HepG2 (cell line): ENCODE data around the gene PRDX5. TPM values are rescaled to one million over a fixed set of nuclear protein-coding genes. Genes with fewer than 3 reads are reported as not detected.
A peak's percentile ranks its signal among the peaks of the same experiment; 100 is the strongest.

Experiments
- ATAC-seq: fragments of 200-7000 bp; cut with Tn5 transposase; 3 replicates; pipeline ENCODE4 v1.9.1; 2020; ENCODE audit warnings: mild to moderate bottlenecking, moderate library complexity
- BruUV-seq: library from RNA; stranded (reverse); fragments of 400-500 nt; replicated peaks from 2 replicates; lab custom pipeline; 2021; lab: Mats Ljungman, UMichigan
- CTCF ChIA-PET: fragments of 300-600 bp; formaldehyde crosslinking; extraction: SDS; loops from one replicate; lab custom pipeline; 2021; ENCODE audit warnings: low total read pairs, inconsistent platforms, low intra/inter-chr PET ratio; lab: Yijun Ruan, JAX
- POLR2A ChIA-PET: fragments of 350-600 bp; sonication (Branson Sonifier 250); formaldehyde crosslinking; loops from one replicate; lab custom pipeline; 2020; ENCODE audit warnings: antibody characterized with exemption, inconsistent platforms; lab: Yijun Ruan, JAX
- DNase-seq: peaks from one replicate; pipeline ENCODE4 v3.0.0-alpha.2; 2015; ENCODE audit warnings: low spot score
- FAIRE-seq: peaks from 3 replicates; lab custom pipeline; 2011; peaks lifted over from hg19 to GRCh38; lab: Jason Lieb, UNC
- H2AFZ ChIP-seq: one replicate; pipeline ENCODE4 v1.6.1; 2011; ENCODE audit warnings: low read length, inconsistent platforms
- H3K27ac ChIP-seq: fragments of 300-600 bp; 3 replicates; pipeline ENCODE4 v1.8.0; 2011; ENCODE audit warnings: mixed run types, mild to moderate bottlenecking, mixed read lengths, low read length, inconsistent platforms; ENCODE audit not compliant: insufficient read depth; ENCODE audit errors: extremely low read length
- H3K27me3 ChIP-seq, 2 experiments: fragments of 200-600 bp in 1 of 2; 2 replicates in 1 of 2; 3 replicates in 1 of 2; pipeline versions ENCODE4 v1.6.0 to v1.8.0; 2011; ENCODE audit warnings: low read length in 2 of 2, mild to moderate bottlenecking in 2 of 2, moderate library complexity in 2 of 2, inconsistent platforms in 1 of 2; ENCODE audit not compliant: insufficient read depth in 2 of 2, control insufficient read depth in 1 of 2
- H3K36me3 ChIP-seq, 2 experiments: fragments of 200-600 bp in 1 of 2; replicated peaks in 1 of 2; 2 replicates in 1 of 2; 3 replicates in 1 of 2; pipeline versions ENCODE4 v1.5.1 to v1.8.0; 2011; ENCODE audit warnings: low read length in 2 of 2, inconsistent platforms in 1 of 2; ENCODE audit not compliant: insufficient read depth in 2 of 2, control insufficient read depth in 1 of 2
- H3K4me1 ChIP-seq: 2 replicates; pipeline ENCODE4 v1.5.1; 2012; ENCODE audit warnings: low read length, inconsistent platforms; ENCODE audit not compliant: insufficient read depth
- H3K4me2 ChIP-seq: 2 replicates; pipeline ENCODE4 v1.6.0; 2011; ENCODE audit warnings: low read depth, low read length, inconsistent platforms
- H3K4me3 ChIP-seq, 3 experiments: fragments of 200-600 bp in 1 of 3; sonication (generic), shearing (Covaris generic) in 1 of 3; replicated peaks in 1 of 3; 2 replicates each; pipeline ENCODE4 v1.5.1; 2011 to 2016; ENCODE audit warnings: low read length in 3 of 3, inconsistent platforms in 2 of 3, low read depth in 2 of 3, mild to moderate bottlenecking in 2 of 3, control low read depth in 1 of 3, mixed read lengths in 1 of 3; ENCODE audit not compliant: insufficient read depth in 1 of 3
- H3K79me2 ChIP-seq: one replicate; pipeline ENCODE4 v1.6.1; 2011; ENCODE audit warnings: low read length, inconsistent platforms; ENCODE audit not compliant: insufficient read depth
- H3K9ac ChIP-seq: 2 replicates; pipeline ENCODE4 v1.6.0; 2011; ENCODE audit warnings: mild to moderate bottlenecking, low read depth, low read length, inconsistent platforms; ENCODE audit not compliant: insufficient read depth
- H3K9me3 ChIP-seq: 2 replicates; pipeline ENCODE4 v1.5.1; 2012; ENCODE audit warnings: mild to moderate bottlenecking, low read length
- H4K20me1 ChIP-seq: 2 replicates; pipeline ENCODE4 v1.6.0; 2011; ENCODE audit warnings: inconsistent platforms, mild to moderate bottlenecking, low read length, moderate library complexity; ENCODE audit not compliant: insufficient read depth
- AGO2 ChIP-seq: fragments of 200-400 bp; formaldehyde crosslinking; optimal IDR thresholded peaks from 2 replicates; pipeline ENCODE3; 2017; ENCODE audit warnings: mild to moderate bottlenecking, low read depth, low read length, moderate library complexity
- CEBPG ChIP-seq: IDR thresholded peaks from 2 replicates; pipeline ENCODE4 v1.6.1; 2016
- NFE2L1 ChIP-seq: sonication (generic); formaldehyde crosslinking; IDR thresholded peaks from 2 replicates; pipeline ENCODE4 v1.4.0; 2020; ENCODE audit warnings: missing genetic modification reagents, mild to moderate bottlenecking, borderline replicate concordance
- NR2F6 ChIP-seq, 2 experiments: IDR thresholded peaks; 2 replicates each; pipeline ENCODE4 v1.6.1; 2016; ENCODE audit warnings: antibody characterized with exemption in 1 of 2, mild to moderate bottlenecking in 1 of 2
- POLR2G ChIP-seq: fragments of 200-400 bp; formaldehyde crosslinking; IDR thresholded peaks from 2 replicates; pipeline ENCODE4 v1.6.1; 2018; ENCODE audit warnings: mild to moderate bottlenecking, low read depth, low read length, moderate library complexity
- RBFOX2 ChIP-seq: fragments of 200-400 bp; formaldehyde crosslinking; IDR thresholded peaks from 2 replicates; pipeline ENCODE4 v1.6.1; 2017; ENCODE audit warnings: low read depth, mild to moderate bottlenecking, low read length
- SMAD1 ChIP-seq: sonication (generic); formaldehyde crosslinking; IDR thresholded peaks from 2 replicates; pipeline ENCODE4 v1.4.0; 2020; ENCODE audit warnings: missing genetic modification reagents, low read depth, mild to moderate bottlenecking, borderline replicate concordance
- ZNF570 ChIP-seq: sonication (generic); formaldehyde crosslinking; IDR thresholded peaks from 2 replicates; pipeline ENCODE4 v1.4.0; 2020; ENCODE audit warnings: mild to moderate bottlenecking, missing genetic modification reagents, borderline replicate concordance
- ZNF775 ChIP-seq: sonication (generic); formaldehyde crosslinking; IDR thresholded peaks from 2 replicates; pipeline ENCODE4 v1.4.0; 2020; ENCODE audit warnings: missing genetic modification reagents, mild to moderate bottlenecking, moderate library complexity, borderline replicate concordance
- WGBS: methylation state at CpG from one replicate; pipeline ENCODE4 v1.1.6; 2017; ENCODE audit warnings: low lambda C conversion rate; 5-methylcytosine and 5-hydroxymethylcytosine counted together
- in situ Hi-C: cut with HindIII; loops from 2 replicates; pipeline ENCODE4 v1.10.0; 2017; ENCODE audit warnings: low pct_unique_long_range_greater_than_20kb; ENCODE audit not compliant: extremely low pct_ligation_motif_present
- intact Hi-C: fragments of 100-400 bp; cut with micrococcal nuclease; formaldehyde crosslinking; loops from one replicate; pipeline ENCODE4 v1.10.0; 2022; ENCODE audit not compliant: unreplicated experiment
- polyA plus RNA-seq, 8 experiments: library from polyadenylated mRNA; depleted of rRNA in 3 of 8; stranded (reverse) in 7 of 8; unstranded in 1 of 8; fragments of >200 nt; fragmentation: Illumina TruSeq in 4 of 8; extraction: Trizol in 4 of 8; gene quantifications; 2 replicates each; pipeline versions ENCODE4 v1.2.1 to v1.2.3, GENCODE V29; 2011 to 2016; ENCODE audit warnings: low read depth in 4 of 8, missing spikeins in 1 of 8, mixed read lengths in 1 of 8; ENCODE audit not compliant: insufficient read depth in 1 of 8
- total RNA-seq, 5 experiments: library from RNA; depleted of rRNA; stranded (reverse); fragments of >200 nt; fragmentation: Illumina TruSeq; extraction: Trizol; gene quantifications; 2 replicates each; pipeline ENCODE4 v1.2.3, GENCODE V29; 2016; ENCODE audit warnings: low read depth in 1 of 5
- TF ChIP-seq, protein P1 (sequence below): sonication (generic); formaldehyde crosslinking; IDR thresholded peaks from 2 replicates; pipeline ENCODE4 v1.4.0; 2020; ENCODE audit warnings: missing genetic modification reagents, borderline replicate concordance
- TF ChIP-seq, protein P2 (sequence below): sonication (generic); formaldehyde crosslinking; IDR thresholded peaks from 2 replicates; pipeline ENCODE4 v1.5.0; 2020; ENCODE audit warnings: missing genetic modification reagents

The PRDX5 gene
- total and polyA plus RNA-seq, 2 of the 13 experiments (the other 11 are each of a cell fraction or from before 2014, with no cell fraction given): 215 to 311 TPM

DNA sequence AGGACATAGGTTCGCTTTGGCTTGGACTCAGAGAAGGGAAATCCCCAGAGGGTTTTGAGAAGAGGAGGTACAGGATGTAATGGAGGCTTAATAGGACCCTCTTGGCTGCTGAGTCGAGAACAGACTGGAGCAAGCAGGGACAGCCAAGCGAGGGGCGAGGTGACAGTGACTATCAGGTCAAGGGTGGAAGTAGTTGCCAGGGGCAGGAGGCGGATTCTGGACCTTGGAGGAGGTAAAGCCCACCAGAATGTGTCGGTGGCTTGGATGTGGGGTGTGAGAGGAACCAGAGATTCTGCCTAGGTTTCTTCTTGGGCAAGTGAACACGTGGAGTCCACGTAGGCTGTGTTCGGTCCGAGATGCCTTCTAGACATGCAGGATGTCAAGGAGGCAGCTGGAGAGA, 5.0 kb upstream of the PRDX5 start:
- intact Hi-C loops (no loop called here), in situ Hi-C loops (no loop called here)
- no peaks in the 10 kb centered on the region for H3K9me3 ChIP-seq
- FAIRE-seq (no peak), DNase-seq (no peak), ATAC-seq (no peak)
- H3K79me2 ChIP-seq: peaks cover 9% of the 10 kb centered on the region
- H3K4me2 ChIP-seq: no peak overlapping the region
- H3K4me3 ChIP-seq: no peak overlapping the region
- ChIA-PET POLR2A (no interaction called here), CTCF (no interaction called here)
- H2AFZ ChIP-seq: no peak overlapping the region
- H3K4me1 ChIP-seq: peaks cover 36% of the 10 kb centered on the region
- WGBS: over 99% methylated on average over 10 of the region's 10 CpGs
- no peaks in the 10 kb centered on the region for H4K20me1 ChIP-seq
- TF ChIP-seq, protein P1, sequence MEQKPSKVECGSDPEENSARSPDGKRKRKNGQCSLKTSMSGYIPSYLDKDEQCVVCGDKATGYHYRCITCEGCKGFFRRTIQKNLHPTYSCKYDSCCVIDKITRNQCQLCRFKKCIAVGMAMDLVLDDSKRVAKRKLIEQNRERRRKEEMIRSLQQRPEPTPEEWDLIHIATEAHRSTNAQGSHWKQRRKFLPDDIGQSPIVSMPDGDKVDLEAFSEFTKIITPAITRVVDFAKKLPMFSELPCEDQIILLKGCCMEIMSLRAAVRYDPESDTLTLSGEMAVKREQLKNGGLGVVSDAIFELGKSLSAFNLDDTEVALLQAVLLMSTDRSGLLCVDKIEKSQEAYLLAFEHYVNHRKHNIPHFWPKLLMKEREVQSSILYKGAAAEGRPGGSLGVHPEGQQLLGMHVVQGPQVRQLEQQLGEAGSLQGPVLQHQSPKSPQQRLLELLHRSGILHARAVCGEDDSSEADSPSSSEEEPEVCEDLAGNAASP: no peak
- TF ChIP-seq, protein P2, sequence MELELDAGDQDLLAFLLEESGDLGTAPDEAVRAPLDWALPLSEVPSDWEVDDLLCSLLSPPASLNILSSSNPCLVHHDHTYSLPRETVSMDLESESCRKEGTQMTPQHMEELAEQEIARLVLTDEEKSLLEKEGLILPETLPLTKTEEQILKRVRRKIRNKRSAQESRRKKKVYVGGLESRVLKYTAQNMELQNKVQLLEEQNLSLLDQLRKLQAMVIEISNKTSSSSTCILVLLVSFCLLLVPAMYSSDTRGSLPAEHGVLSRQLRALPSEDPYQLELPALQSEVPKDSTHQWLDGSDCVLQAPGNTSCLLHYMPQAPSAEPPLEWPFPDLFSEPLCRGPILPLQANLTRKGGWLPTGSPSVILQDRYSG (CRISPR knock-in tag): no peak
- TF ChIP-seq ZNF775 (CRISPR knock-in tag) (no peak), POLR2G (peak; percentile 19; the same call in 1 of the 2 replicates)
- no TSS peak for BruUV-seq
- no peak overlapping the region for H3K9ac ChIP-seq
- peaks cover 0 to 18% of the 10 kb centered on the region in 2 experiments; a peak in 2 of 5 replicates for H3K36me3 ChIP-seq
- no peak overlapping the region for H3K27ac ChIP-seq
- no peaks in the 10 kb centered on the region; a peak in 1 of 5 replicates for H3K27me3 ChIP-seq

DNA sequence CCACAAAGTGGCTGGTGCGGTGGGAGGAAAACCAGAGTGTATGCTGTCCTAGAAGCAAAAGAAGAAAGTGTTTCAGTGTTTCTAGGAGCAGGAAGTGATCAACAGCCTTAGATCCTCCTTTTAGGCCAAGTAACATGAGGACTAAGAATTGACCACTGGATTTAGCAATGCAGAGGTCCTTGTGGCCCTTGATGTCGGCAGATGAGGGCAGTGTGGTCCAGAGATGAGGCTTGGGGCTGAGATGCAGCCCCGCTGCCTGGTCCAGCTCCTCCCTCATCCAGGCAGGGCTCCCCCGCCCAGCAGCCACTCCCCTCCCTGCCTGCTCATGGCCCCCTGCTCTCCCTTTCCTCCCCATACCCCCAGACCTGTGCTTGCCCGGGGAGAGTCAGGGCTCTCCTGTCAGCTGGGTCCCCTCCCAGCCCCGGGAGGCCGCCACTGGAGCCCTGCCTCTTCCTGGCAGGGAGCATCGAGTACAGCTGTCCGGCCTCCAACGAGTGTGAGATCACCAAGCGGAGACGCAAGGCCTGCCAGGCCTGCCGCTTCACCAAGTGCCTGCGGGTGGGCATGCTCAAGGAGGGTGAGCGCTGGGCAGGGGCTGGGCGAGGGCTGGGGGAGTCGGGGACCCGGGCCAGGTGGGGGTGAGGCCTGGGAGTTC, 4.3 kb upstream of the PRDX5 start:
- H3K27ac ChIP-seq: no peak overlapping the region

More for the DNA sequence above, 4.3 kb upstream of the PRDX5 start:
- Histone ChIP-seq H3K4me2 (no peak overlapping the region), H2AFZ (no peak overlapping the region), H4K20me1 (no peaks in the 10 kb centered on the region), H3K36me3 (peaks cover 0 to 18% of the 10 kb centered on the region in 2 experiments; a peak in 2 of 5 replicates), H3K4me1 (peaks cover 32% of the 10 kb centered on the region), H3K9me3 (no peaks in the 10 kb centered on the region), H3K4me3 (no peak overlapping the region), H3K79me2 (peaks cover 12% of the 10 kb centered on the region), H3K9ac (no peak overlapping the region), H3K27me3 (no peaks in the 10 kb centered on the region; a peak in 1 of 5 replicates)
- ChIA-PET POLR2A (no interaction called here), CTCF (no interaction called here)
- 96% methylated on average over 17 of the region's 18 CpGs for WGBS
- ATAC-seq (no peak), DNase-seq (no peak), FAIRE-seq (no peak)
- TF ChIP-seq CEBPG (CRISPR knock-in tag) (no peak), ZNF570 (CRISPR knock-in tag) (no peak), SMAD1 (CRISPR knock-in tag) (no peak), RBFOX2 (peak; percentile 63), AGO2 (peak; percentile 83), NFE2L1 (CRISPR knock-in tag) (no peak), NR2F6 (IDR thresholded peaks at IDR 0.05) (no peak), NR2F6 (CRISPR knock-in tag; IDR thresholded peaks at IDR 0.05) (no peak)
- intact Hi-C loops (no loop called here), in situ Hi-C loops (no loop called here)
- BruUV-seq: no TSS peak
